HG03432 (cell line): ENCODE data around the gene NTRK3.

Experiments
- ATAC-seq: cut with Tn5 transposase; IDR thresholded peaks from one replicate; pipeline ENCODE4 v1.9.1; 2021; ENCODE audit warnings: mild to moderate bottlenecking, moderate library complexity; ENCODE audit not compliant: unreplicated experiment

Gene NTRK3

DNA sequence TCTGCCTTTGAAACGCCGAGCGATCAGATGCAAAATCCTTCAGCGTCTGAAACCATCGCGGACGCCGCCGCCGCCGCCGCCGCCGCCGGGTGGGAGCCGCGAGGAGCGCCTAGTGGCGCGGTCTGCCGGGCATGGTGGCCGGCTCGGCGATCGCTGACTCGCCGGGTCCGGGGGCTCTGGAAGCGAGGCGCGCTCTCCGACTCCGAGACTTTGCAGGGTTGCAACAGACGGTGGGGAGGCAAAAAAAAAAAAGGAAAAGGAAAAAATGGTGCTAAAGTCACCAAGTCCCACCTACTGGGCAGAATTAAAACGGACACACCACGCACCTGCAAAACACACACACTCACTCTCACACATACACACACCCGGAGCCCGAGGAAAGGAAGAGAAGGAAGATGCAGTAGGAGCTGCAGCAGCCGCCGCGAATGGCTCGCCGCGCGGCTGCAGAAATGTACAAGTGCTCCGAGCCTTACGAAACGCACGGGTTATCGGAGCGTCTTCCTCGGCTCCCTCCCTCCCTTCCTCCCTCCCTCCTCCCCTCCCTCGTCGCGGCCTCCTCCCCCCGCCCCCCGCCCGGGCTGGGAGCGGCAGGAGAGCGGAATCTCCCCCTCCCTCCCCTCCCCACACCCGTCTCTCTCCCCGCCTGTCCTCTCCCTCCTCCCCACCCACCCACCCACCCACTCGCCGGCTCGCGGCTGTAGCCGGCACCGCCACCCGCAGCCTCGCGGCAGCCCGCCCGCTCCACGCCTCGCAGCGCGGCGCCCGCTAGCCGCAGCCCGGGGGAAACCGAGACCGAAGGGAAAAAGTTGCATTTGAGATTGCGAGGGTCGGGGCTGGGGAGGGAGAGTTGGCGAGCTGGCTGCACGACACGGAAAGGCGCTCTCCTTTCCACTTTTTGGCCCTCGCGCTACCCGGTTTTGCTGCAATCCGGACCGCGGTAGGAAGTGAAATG, at the start of gene NTRK3:
NTRK3 (minus strand) TSS at position 461 of the 952 bp plus-strand sequence. CDS start 586 bp downstream, outside the sequence.
- ATAC-seq, result no peak

DNA sequence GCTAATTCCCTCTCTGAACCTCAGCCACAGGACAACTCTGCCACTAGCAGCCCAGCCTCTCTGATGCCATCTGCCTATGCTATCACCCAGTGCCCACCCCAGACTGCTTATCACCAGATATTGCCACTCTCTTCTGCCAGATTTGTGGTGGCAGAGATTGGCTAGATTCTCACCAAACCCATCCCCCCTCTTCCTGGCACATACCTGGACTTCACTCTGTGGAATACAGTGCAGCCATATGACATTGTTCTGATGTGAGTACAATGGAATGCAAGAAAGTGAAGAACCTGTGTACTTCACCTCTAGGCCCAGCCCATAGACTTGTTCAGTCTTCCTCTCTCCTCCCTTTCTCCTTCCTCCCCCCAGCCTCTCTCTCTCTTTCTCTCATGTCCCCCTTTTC, 46.9 kb upstream of the NTRK3 start:
- ATAC-seq, result no peak

GRCh38 chr15:88302373-88302772, 45.8 kb upstream of the NTRK3 start:
- ATAC-seq, result no peak

DNA sequence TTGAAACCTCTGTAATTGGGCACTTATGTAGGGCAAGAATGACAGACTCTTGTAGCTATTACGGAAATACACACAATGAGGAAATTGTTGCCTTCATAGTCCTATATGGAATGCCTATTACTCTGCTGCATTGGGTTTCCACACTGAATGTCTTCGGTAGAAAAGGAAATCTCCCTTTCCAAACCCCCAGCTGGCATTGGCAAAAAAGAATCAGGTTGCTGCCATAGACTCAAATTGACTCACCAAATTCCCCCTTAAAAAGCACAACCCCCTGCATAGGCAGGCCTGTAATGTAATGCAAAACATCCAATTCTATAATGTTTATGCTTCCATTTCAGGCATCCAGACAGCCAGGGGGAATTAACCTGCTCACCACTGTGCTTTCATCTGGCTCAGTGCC, 44.8 kb upstream of the NTRK3 start:
- no peak for ATAC-seq

- ATAC-seq, result no peak
These were observed 44.3 kb upstream of the NTRK3 start for GRCh38 chr15:88300861-88301260.

DNA sequence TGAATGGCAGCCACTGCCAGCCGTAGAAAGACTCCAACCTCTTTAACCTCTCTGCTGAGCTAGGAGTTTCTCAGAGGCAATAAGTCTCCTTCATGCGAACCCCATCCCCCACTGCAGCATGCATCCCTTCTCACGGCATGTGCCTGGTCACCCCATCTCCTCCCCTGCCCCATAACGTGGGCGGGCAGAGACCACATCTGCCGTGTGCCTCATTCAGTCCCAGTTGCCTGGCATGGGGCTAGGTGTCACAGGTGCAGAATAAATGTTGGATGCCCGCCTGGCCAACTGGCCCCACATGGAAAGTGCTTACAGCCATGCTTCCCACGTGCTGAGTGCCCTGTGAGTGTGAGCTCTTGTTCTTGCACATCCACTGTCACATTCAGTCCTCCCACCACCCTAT, 43.5 kb upstream of the NTRK3 start:
- no peak for ATAC-seq

- no peak for ATAC-seq
These were observed 43.0 kb upstream of the NTRK3 start for GRCh38 chr15:88299497-88299896.

DNA sequence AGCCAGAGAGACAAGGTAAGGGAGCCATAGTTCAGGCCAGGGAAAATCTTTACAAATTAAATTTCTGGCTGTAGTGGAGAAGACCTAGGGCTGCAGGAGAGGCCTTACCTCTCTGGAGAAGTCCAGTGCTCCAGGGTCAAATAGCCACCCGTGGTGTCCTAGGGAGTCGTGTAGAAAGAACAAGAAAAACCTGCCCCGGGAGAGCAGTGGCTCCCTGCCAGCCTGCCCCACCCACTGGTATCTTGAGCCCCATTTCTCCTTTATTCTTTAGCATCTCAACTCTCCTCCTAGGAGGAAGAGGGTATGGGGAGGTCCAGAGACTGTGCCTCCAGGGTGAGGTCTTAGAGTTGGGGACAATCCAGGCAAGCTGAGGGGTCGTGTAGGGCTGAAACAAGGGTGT, 32.1 kb upstream of the NTRK3 start:
- ATAC-seq, result no peak

GRCh38 chr15:88288206-88288605, 31.7 kb upstream of the NTRK3 start:
- no peak for ATAC-seq

DNA sequence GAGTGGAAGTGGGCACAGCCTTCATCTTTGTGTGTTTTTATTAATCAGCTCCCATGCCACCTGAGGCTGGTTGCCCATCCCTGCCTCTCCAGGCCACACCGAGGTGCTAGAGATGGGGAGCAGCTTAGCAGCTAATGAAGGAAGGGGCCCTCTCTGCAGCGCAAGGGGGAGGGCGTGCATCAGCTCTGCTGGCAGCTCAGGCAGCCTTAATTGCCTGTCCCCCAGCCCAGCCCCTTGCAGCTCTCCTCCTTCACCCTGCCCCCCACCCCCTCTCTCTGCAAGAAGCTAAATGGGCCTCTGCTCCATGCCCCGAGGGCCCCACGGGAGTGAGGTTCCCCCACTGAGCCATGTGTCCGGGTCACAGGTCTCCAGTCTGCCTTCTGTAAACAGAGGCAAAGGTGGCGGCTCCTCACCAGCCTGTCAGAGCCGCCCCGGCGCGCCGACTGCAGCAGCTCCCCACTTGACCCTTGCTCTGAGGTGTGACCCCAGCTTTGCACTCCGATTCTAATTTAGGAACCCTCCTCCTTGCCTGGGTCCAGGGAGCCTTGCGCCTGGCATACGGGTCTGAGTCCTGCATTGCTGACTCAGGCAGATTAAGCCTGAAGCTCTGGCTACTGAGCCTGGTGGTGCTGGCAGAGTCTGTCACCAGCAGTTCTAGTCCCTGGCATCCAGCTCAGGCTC, 27.9 kb upstream of the NTRK3 start:
- no peak for ATAC-seq

GRCh38 chr15:88282614-88283013, 26.1 kb upstream of the NTRK3 start:
- no peak for ATAC-seq

GRCh38 chr15:88276821-88277410, 20.4 kb upstream of the NTRK3 start:
- no peak for ATAC-seq

DNA sequence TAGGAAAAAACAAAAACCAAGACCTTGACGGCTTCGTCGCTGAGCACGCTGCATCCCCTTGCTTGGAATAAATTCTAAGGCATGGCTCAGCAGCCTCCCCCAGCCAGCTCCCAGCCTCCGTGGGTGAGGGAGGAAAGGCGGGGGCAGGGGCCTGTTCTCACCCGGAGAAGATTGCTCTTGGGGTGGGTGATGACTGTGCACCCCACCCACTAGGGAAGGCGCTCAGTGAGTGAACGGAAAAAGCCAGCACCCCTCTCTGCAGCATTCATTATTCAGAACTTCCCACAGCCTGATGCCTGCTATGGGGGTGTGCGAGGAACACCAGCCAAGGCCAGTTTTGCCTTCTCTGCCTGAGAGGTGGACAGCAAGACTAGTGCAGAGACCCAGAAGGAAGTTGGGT, 19.3 kb upstream of the NTRK3 start:
- ATAC-seq, result no peak

DNA sequence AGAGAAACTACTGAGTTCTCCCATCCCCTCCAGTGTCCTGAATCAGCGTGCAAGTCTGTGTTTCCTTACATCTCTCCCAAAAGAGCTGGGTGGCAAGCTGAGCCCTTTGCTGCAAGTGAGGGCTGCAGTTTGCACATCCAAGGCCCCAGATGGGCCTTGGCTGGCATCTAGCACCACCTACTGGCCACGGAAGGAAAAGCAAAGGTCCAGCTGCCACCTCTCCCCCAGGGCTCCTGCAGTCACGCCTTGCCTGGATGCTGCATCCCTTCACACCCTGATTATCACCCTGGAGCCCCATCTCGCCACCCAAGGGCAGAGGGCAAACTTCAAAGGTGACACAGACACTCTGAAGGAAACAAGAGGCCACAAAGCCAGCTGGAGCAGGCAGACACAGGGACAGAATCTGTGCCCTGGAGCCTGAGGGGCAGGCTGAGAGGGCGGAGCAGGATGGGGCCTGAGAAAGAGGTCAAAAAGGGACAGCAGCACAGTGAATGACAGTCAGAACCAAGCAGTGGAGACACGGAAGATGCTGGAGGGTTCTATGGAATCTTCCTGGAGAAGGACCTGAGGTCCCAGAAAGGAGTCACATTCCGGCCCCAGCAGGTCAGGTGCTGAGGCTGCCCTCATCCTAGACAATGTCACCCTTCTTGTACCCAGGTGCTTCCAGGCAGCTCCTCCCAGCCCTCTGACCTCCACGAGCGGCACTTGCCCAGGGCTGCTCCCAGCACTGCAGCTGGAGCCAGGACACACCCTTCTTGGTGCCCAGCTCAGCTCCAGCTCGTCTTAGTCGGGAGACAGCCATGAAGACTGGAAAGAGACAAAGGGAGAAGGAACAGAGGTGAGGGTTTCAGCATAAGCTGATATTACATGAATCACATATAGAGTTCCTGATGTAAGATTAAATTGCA, 18.3 kb upstream of the NTRK3 start:
- peak; percentile 83 for ATAC-seq

DNA sequence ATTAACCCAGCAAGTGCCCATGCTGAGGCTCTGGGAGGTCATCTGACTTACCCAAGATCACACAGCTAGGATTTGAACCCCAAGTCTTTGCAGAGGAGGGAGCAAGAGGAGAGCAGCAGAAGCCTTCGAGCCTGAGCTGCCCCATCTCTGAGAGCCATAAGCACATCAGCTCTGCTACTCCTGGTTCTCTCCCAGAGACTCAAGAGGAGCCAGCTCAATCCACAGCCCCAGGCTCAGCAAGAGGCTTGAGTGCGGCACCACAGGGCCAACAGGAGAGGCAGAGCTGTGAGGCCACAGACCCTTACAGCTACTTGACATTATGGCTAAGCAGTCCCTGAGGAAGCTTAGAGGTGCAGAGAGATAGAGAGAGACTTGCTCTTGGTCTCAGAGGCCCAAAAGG, 15.9 kb upstream of the NTRK3 start:
- ATAC-seq, result no peak

DNA sequence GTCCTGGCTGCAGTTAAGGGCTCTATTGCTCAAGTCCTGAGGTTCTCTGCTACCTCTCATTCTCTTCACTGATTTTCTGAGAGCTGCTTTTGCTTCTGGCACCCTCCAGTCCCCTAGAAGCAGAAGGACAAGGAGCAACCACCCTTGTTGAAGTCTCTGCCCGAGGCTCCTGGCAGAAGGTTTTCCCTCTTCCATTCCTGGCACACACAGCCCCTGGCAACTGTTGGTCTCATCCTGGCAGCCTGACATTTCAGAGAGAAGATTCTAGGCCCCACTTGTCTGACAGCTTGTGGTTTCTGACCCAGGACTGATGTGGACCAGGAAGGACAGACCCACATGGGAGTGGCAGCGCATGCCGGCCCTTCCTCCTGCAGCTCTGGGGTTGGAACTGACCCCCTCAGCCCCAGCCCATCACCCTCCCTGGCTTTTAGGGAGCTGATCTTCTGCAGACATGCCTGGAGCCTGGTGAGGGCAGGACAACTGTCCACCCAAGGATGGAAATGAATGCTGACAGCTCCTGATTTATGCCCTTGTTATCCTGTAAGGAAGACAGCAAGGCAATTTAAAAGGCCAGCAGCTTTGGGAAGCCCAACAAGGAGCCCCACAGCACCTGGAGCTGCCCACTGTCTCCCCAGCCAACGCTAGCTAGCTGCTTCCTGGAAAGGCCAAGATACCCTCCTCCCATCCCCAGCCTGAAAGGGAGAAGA, 13.0 kb upstream of the NTRK3 start:
- no peak for ATAC-seq

- ATAC-seq, result no peak
These were observed 11.2 kb upstream of the NTRK3 start for GRCh38 chr15:88267720-88268119.

GRCh38 chr15:88266170-88266569, 9.6 kb upstream of the NTRK3 start:
- no peak for ATAC-seq

DNA sequence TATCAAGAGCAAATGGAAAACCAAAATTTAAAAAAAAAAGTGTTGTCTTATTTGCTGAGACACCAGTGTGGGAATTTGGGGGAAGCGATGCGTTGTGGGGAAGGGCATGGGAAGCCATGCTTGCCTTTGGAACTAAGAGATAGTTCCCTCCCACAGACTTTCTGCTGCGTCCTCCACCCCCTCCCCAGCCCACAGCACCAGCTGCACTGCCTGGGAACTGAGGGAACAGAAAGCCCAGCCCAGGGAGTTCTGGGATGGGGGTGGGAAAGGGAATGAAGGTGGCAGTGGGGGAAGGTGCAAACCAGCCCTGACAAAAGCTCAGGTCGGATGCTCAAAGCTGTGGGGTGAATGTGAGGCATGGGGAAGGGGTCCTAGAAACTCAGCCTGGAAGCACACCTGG, 8.1 kb upstream of the NTRK3 start:
- ATAC-seq, result no peak

DNA sequence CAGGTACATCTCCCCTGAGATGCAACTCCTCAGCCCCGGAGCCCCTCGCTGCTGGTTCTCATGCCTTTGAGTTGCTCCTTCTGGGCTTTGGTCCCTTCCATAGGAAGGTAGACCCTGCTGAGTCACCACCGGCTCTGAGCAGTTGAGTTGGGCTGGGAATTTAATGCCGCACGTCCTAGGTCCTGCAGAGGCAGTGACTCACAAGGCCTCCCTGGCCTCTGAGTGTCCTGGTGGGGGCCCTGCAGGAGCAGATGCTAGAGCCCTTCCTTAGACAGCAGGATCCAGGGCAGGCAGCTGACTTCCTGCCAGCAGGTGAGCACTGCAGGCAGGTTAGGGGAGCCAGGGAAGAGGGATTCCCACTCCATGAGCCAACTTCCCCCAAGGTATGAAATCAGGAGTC, 5.5 kb upstream of the NTRK3 start:
- no peak for ATAC-seq
